Mucosa of stomach (tissue), 1 donor: ENCODE measurements around the gene PLCG2.

Experiments used
- H3K27me3 ChIP-seq: one replicate; pipeline ENCODE4 v1.7.0; 2013; ENCODE audit warnings: mild to moderate bottlenecking, low read length; ENCODE audit not compliant: control insufficient read depth, insufficient read depth
- H3K36me3 ChIP-seq: one replicate; pipeline ENCODE4 v1.7.0; 2013; ENCODE audit warnings: low read length; ENCODE audit not compliant: control insufficient read depth, insufficient read depth
- H3K4me1 ChIP-seq: one replicate; pipeline ENCODE4 v1.7.0; 2013; ENCODE audit warnings: mild to moderate bottlenecking, low read length; ENCODE audit not compliant: control insufficient read depth, insufficient read depth
- H3K4me3 ChIP-seq: one replicate; pipeline ENCODE4 v1.7.0; 2013; ENCODE audit warnings: low read length
- H3K9ac ChIP-seq: one replicate; pipeline ENCODE4 v1.7.0; 2013; ENCODE audit warnings: mild to moderate bottlenecking, low read length, moderate library complexity
- H3K9me3 ChIP-seq: one replicate; pipeline ENCODE4 v1.7.0; 2013; ENCODE audit warnings: mild to moderate bottlenecking, low read length, moderate library complexity; ENCODE audit not compliant: control insufficient read depth
- donor health status: Pancreatic carcinoma.

The PLCG2 gene

DNA sequence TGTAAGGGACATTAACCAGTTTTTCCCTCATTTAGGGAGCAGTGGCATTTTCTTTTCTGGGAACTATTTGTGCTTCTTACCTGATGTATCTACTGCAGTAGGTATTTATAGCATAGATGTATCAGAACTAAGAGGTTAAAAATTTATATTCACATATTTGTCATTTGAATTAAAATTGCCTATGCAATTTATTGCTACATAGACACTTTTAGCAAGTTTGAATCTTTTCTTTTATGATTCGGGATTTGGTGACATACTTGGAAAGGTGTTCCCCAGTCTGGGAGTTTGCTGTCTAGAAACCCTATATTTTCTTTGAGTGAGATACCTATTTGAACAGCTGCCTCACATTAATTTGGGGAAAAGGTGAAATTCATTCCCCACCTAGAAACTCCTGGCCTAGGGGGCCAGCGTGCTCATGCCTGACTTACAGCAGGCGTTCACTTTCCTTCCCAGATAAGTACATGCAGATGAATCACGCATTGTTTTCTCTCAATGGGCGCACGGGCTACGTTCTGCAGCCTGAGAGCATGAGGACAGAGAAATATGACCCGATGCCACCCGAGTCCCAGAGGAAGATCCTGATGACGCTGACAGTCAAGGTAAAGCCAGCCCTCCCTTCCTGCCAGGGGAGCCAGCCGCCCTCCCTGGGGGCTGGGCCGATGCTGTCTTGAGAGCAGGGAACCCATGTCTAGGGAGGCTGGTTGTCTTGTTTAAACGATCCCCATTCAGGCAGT is 158.4 kb downstream of the PLCG2 start:
- Histone ChIP-seq H3K36me3 (no peaks in the 10 kb centered on the region), H3K9ac (peak overlapping the region; percentile 48), H3K4me3 (no peak overlapping the region), H3K27me3 (no peaks in the 10 kb centered on the region), H3K4me1 (peaks cover 25% of the 10 kb centered on the region), H3K9me3 (no peaks in the 10 kb centered on the region)

DNA sequence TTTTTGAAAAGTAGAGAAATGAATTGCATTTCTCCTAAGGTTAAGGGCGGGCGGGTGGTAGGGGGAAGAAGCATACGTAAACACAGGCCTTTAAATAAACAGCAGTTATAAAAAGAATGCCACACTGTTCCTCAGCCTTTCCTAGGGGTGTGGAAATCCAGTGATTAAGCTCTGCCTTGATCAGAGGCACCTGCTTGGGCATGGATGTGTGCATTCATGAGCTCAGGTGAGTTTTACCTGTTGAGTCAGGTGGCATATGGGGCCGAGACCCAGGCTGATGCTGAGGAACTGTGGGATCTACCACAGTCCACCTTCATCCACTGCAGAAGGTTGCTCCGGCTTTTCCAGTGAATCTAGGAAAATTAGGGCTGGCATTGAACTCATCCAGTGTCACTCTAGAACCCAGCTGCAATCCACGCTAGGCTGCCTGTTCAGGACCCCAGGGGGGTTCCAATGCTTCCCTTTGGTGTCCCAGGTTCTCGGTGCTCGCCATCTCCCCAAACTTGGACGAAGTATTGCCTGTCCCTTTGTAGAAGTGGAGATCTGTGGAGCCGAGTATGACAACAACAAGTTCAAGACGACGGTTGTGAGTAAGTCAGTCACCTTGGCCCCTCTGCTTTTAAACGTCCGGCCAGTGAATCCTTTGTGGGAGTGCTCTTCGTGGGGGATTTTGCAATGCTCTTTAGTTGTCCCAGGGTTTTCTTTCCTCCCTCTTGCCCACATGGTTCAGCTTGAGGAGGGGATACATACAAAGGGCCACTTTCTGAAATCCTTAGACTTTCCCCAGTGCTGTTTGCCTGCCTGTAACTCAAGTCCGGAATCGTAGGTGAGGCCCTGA is 159.5 kb downstream of the PLCG2 start:
- Histone ChIP-seq H3K4me3 (no peak overlapping the region), H3K27me3 (no peaks in the 10 kb centered on the region), H3K9ac (peak overlapping the region; percentile 48), H3K36me3 (no peaks in the 10 kb centered on the region), H3K4me1 (peaks cover 25% of the 10 kb centered on the region), H3K9me3 (no peaks in the 10 kb centered on the region)

DNA sequence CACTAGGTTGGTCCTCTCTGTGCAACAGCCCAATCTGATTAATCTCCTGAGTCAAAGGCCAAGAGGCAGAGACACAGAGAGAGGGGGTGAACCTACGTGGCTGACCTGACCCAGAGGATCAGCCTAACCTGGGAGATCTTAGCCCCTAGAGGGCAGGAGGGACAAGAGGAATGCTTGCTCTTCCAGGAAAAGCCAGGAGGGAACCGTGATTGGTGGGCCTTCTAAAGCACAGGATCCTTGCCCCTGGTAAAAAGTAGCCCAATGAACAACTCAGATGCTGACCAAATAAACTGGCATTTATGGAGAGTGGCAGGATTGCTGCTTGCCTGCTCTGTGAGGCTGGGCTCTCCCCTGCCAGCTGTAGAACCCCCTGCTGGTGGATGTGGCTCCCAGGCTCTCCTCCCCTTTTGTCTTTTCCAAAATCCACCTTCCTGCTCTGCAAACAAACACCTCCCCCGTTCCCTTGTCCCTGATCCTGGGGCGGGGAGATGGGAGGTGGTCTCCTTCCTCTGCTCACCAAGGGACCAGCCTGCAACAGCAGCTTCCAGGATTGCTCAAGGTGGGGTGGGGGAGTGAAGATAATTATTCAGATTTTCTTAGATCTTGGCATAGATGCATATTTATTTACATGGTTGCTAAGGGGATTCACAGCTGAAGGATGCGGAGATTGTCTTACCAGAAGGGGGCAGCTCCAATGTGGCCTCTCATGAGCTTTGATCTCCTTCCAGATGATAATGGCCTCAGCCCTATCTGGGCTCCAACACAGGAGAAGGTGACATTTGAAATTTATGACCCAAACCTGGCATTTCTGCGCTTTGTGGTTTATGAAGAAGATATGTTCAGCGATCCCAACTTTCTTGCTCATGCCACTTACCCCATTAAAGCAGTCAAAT is 160.3 kb downstream of the PLCG2 start:
- no peaks in the 10 kb centered on the region for H3K27me3 ChIP-seq
- H3K4me3 ChIP-seq, result no peak overlapping the region
- H3K36me3 ChIP-seq, result no peaks in the 10 kb centered on the region
- H3K9me3 ChIP-seq, result no peaks in the 10 kb centered on the region
- H3K4me1 ChIP-seq, result peaks cover 25% of the 10 kb centered on the region
- H3K9ac ChIP-seq, result no peak overlapping the region

GRCh38 chr16:81940781-81941560 is 161.9 kb downstream of the PLCG2 start:
- Histone ChIP-seq H3K27me3 (no peaks in the 10 kb centered on the region), H3K4me1 (peaks cover 25% of the 10 kb centered on the region), H3K9ac (no peak overlapping the region), H3K4me3 (no peak overlapping the region), H3K9me3 (no peaks in the 10 kb centered on the region), H3K36me3 (no peaks in the 10 kb centered on the region)

GRCh38 chr16:81942007-81942601 is 163.0 kb downstream of the PLCG2 start:
- H3K36me3 ChIP-seq, result no peaks in the 10 kb centered on the region
- no peaks in the 10 kb centered on the region for H3K27me3 ChIP-seq
- H3K4me1 ChIP-seq, result peaks cover 25% of the 10 kb centered on the region
- no peak overlapping the region for H3K4me3 ChIP-seq
- no peaks in the 10 kb centered on the region for H3K9me3 ChIP-seq
- H3K9ac ChIP-seq, result no peak overlapping the region

- H3K27me3 ChIP-seq, result no peaks in the 10 kb centered on the region
- H3K4me1 ChIP-seq, result peaks cover 6% of the 10 kb centered on the region
- H3K9me3 ChIP-seq, result no peaks in the 10 kb centered on the region
- no peak overlapping the region for H3K9ac ChIP-seq
- H3K4me3 ChIP-seq, result no peak overlapping the region
- no peaks in the 10 kb centered on the region for H3K36me3 ChIP-seq
These were observed 166.6 kb downstream of the PLCG2 start for GRCh38 chr16:81945665-81946064.

DNA sequence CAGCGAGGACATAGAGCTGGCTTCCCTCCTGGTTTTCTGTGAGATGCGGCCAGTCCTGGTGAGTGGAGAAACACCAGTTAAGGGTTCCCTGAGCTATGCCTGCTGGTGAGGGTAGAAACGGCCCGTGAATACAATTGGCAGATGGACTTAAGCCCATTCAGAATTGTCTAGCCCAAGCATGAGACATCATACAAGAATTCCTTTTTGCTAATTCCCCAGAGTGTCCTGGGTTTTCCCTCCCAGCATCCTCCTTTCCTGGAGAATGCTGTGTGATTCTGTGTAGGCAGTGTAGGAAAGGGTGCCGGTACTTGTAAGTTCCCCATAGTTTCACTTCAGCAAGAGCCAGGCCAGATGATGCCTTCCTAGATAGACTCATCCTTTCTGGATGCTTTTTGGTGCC is 167.1 kb downstream of the PLCG2 start:
- no peaks in the 10 kb centered on the region for H3K36me3 ChIP-seq
- H3K4me3 ChIP-seq, result no peak overlapping the region
- no peak overlapping the region for H3K9ac ChIP-seq
- H3K9me3 ChIP-seq, result no peaks in the 10 kb centered on the region
- no peaks in the 10 kb centered on the region for H3K27me3 ChIP-seq
- H3K4me1 ChIP-seq, result peaks cover 1% of the 10 kb centered on the region

- H3K27me3 ChIP-seq, result no peaks in the 10 kb centered on the region
- H3K9me3 ChIP-seq, result no peaks in the 10 kb centered on the region
- no peaks in the 10 kb centered on the region for H3K36me3 ChIP-seq
- H3K9ac ChIP-seq, result no peak overlapping the region
- H3K4me1 ChIP-seq, result no peaks in the 10 kb centered on the region
- no peak overlapping the region for H3K4me3 ChIP-seq
These were observed 172.5 kb downstream of the PLCG2 start for GRCh38 chr16:81951564-81951963.

GRCh38 chr16:81956213-81956948 is 177.3 kb downstream of the PLCG2 start:
- H3K9ac ChIP-seq, result no peak overlapping the region
- H3K9me3 ChIP-seq, result no peaks in the 10 kb centered on the region
- H3K27me3 ChIP-seq, result no peaks in the 10 kb centered on the region
- no peaks in the 10 kb centered on the region for H3K36me3 ChIP-seq
- no peak overlapping the region for H3K4me3 ChIP-seq
- no peaks in the 10 kb centered on the region for H3K4me1 ChIP-seq

DNA sequence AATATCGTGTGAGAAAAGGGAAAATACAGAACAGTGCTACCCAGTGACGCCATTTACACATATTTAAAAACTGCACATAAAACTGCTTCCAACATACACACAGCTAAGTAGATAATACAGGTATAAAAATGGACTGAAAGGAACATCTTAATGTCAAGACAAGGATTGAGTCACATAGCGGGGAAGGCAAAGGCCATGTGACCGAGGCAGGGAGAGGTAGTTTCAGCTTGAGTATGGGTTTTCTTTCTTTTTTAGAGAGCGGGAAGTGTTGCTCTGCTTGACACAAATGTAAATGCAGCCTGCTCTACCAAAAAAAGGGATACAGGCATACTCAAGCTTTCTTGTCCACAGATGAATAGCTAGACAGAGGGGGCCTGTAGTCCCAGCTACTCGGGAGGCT is 185.7 kb downstream of the PLCG2 start:
- Histone ChIP-seq H3K4me1 (no peaks in the 10 kb centered on the region), H3K9ac (no peak overlapping the region), H3K36me3 (no peaks in the 10 kb centered on the region), H3K4me3 (no peak overlapping the region), H3K9me3 (no peaks in the 10 kb centered on the region), H3K27me3 (no peaks in the 10 kb centered on the region)
